Gastroesophageal sphincter (tissue), 3 donors: ENCODE measurements around the gene CYP4V2.

Source experiments
- POLR2A ChIP-seq, 2 donors: fragments of 450-650 bp; IDR thresholded peaks; one replicate each; pipeline ENCODE4 v1.6.1; 2017; ENCODE audit warnings: antibody characterized with exemption in 2 of 2, mild to moderate bottlenecking in 2 of 2, moderate library complexity in 1 of 2
- TF ChIP-seq, protein P1 (sequence below), 4 experiments: fragments of 200-600 bp in 2 of 4; fragments of 450-650 bp in 2 of 4; sonication (generic) in 1 of 4; IDR thresholded peaks; one replicate each; pipeline ENCODE4 v1.5.1; 2017 to 2019; ENCODE audit warnings: antibody characterized with exemption in 4 of 4, mild to moderate bottlenecking in 2 of 4, moderate library complexity in 2 of 4

DNA sequence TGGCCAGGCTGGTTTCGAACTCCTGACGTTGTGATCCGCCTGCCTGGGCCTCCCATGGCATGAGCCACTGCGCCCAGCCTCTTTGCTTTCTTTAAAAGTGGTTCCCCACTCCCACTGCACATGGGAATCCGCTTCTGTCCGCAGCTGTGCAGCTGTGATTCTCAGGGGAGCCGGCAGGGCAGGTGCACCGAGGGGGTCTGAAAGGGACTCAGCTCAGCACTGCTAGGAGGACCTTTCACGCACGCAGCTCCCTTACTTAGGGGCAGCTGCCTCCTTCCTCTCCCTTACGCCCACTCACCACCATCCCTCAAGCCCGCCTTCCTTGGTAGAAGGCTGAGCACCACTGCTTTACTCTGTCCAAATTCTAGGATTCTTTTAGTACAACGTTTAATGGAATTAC is 40.4 kb upstream of the CYP4V2 start:
- TF ChIP-seq, protein P1, sequence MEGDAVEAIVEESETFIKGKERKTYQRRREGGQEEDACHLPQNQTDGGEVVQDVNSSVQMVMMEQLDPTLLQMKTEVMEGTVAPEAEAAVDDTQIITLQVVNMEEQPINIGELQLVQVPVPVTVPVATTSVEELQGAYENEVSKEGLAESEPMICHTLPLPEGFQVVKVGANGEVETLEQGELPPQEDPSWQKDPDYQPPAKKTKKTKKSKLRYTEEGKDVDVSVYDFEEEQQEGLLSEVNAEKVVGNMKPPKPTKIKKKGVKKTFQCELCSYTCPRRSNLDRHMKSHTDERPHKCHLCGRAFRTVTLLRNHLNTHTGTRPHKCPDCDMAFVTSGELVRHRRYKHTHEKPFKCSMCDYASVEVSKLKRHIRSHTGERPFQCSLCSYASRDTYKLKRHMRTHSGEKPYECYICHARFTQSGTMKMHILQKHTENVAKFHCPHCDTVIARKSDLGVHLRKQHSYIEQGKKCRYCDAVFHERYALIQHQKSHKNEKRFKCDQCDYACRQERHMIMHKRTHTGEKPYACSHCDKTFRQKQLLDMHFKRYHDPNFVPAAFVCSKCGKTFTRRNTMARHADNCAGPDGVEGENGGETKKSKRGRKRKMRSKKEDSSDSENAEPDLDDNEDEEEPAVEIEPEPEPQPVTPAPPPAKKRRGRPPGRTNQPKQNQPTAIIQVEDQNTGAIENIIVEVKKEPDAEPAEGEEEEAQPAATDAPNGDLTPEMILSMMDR (IDR thresholded peaks at IDR 0.05), result no peak
- TF ChIP-seq POLR2A (IDR thresholded peaks at IDR 0.05), result no peak
